Measurements from ENCODE around the gene STOML2.

Gene STOML2

GRCh38 chr9:35107297-35108290, 4.7 kb upstream of the STOML2 start:
- Histone ChIP-seq H3K9me3 (ENCODE audit: control insufficient read depth in 1 of 2, low read length in 2 of 2) (no peaks in the 10 kb centered on the region), H3K36me3 (ENCODE audit: control insufficient read depth in 1 of 2, insufficient read depth in 2 of 2, low read length in 2 of 2) (peaks cover 19 to 45% of the 10 kb centered on the region in 2 donors), H3K4me3 (ENCODE audit: low read depth in 1 of 2, low read length in 2 of 2) (no peak overlapping the region), H3K4me1 (ENCODE audit: control insufficient read depth in 1 of 2, insufficient read depth in 2 of 2, low read length in 2 of 2) (peaks cover 29 to 31% of the 10 kb centered on the region in 2 donors), H3K27me3 (ENCODE audit: control insufficient read depth in 1 of 2, insufficient read depth in 2 of 2, low read length in 2 of 2) (no peaks in the 10 kb centered on the region), H3K27ac (ENCODE audit: low read depth, low read length) (no peak overlapping the region), H3K9ac (ENCODE audit: low read depth in 1 of 2, low read length in 2 of 2) (no peak overlapping the region)

GRCh38 chr9:35106343-35106730, 3.4 kb upstream of the STOML2 start:
- H3K9me3 ChIP-seq (ENCODE audit: control insufficient read depth in 1 of 2, low read length in 2 of 2), result no peaks in the 10 kb centered on the region
- no peak overlapping the region for H3K9ac ChIP-seq (ENCODE audit: low read depth in 1 of 2, low read length in 2 of 2)
- H3K27ac ChIP-seq (ENCODE audit: low read depth, low read length), result no peak overlapping the region
- no peaks in the 10 kb centered on the region for H3K27me3 ChIP-seq (ENCODE audit: control insufficient read depth in 1 of 2, insufficient read depth in 2 of 2, low read length in 2 of 2)
- peaks cover 29 to 32% of the 10 kb centered on the region in 2 donors for H3K4me1 ChIP-seq (ENCODE audit: control insufficient read depth in 1 of 2, insufficient read depth in 2 of 2, low read length in 2 of 2)
- peaks cover 19 to 48% of the 10 kb centered on the region in 2 donors for H3K36me3 ChIP-seq (ENCODE audit: control insufficient read depth in 1 of 2, insufficient read depth in 2 of 2, low read length in 2 of 2)
- H3K4me3 ChIP-seq (ENCODE audit: low read depth in 1 of 2, low read length in 2 of 2), result no peak overlapping the region

GRCh38 chr9:35105571-35106342, 2.8 kb upstream of the STOML2 start:
- no peaks in the 10 kb centered on the region for H3K27me3 ChIP-seq (ENCODE audit: control insufficient read depth in 1 of 2, insufficient read depth in 2 of 2, low read length in 2 of 2)
- no peaks in the 10 kb centered on the region for H3K9me3 ChIP-seq (ENCODE audit: control insufficient read depth in 1 of 2, low read length in 2 of 2)
- no peak overlapping the region for H3K4me3 ChIP-seq (ENCODE audit: low read depth in 1 of 2, low read length in 2 of 2)
- H3K4me1 ChIP-seq (ENCODE audit: control insufficient read depth in 1 of 2, insufficient read depth in 2 of 2, low read length in 2 of 2), result peaks cover 28% of the 10 kb centered on the region in 2 donors
- H3K9ac ChIP-seq (ENCODE audit: low read depth in 1 of 2, low read length in 2 of 2), result no peak overlapping the region
- H3K27ac ChIP-seq (ENCODE audit: low read depth, low read length), result no peak overlapping the region
- peaks cover 21 to 54% of the 10 kb centered on the region in 2 donors for H3K36me3 ChIP-seq (ENCODE audit: control insufficient read depth in 1 of 2, insufficient read depth in 2 of 2, low read length in 2 of 2)

GRCh38 chr9:35105126-35105525, 2.2 kb upstream of the STOML2 start:
- Histone ChIP-seq H3K4me3 (ENCODE audit: low read depth in 1 of 2, low read length in 2 of 2) (no peak overlapping the region), H3K27ac (ENCODE audit: low read depth, low read length) (no peak overlapping the region), H3K9ac (ENCODE audit: low read depth in 1 of 2, low read length in 2 of 2) (no peak overlapping the region), H3K4me1 (ENCODE audit: control insufficient read depth in 1 of 2, insufficient read depth in 2 of 2, low read length in 2 of 2) (peaks cover 22% of the 10 kb centered on the region in 2 donors), H3K27me3 (ENCODE audit: control insufficient read depth in 1 of 2, insufficient read depth in 2 of 2, low read length in 2 of 2) (no peaks in the 10 kb centered on the region), H3K36me3 (ENCODE audit: control insufficient read depth in 1 of 2, insufficient read depth in 2 of 2, low read length in 2 of 2) (peaks cover 28 to 60% of the 10 kb centered on the region in 2 donors), H3K9me3 (ENCODE audit: control insufficient read depth in 1 of 2, low read length in 2 of 2) (no peaks in the 10 kb centered on the region)

GRCh38 chr9:35104586-35104985, 1.7 kb upstream of the STOML2 start:
- H3K27me3 ChIP-seq (ENCODE audit: control insufficient read depth in 1 of 2, insufficient read depth in 2 of 2, low read length in 2 of 2), result no peaks in the 10 kb centered on the region
- H3K4me3 ChIP-seq (ENCODE audit: low read depth in 1 of 2, low read length in 2 of 2), result no peak overlapping the region
- no peaks in the 10 kb centered on the region for H3K9me3 ChIP-seq (ENCODE audit: control insufficient read depth in 1 of 2, low read length in 2 of 2)
- no peak overlapping the region for H3K9ac ChIP-seq (ENCODE audit: low read depth in 1 of 2, low read length in 2 of 2)
- H3K36me3 ChIP-seq (ENCODE audit: control insufficient read depth in 1 of 2, insufficient read depth in 2 of 2, low read length in 2 of 2), result peaks cover 32 to 65% of the 10 kb centered on the region in 2 donors
- H3K27ac ChIP-seq (ENCODE audit: low read depth, low read length), result no peak overlapping the region
- H3K4me1 ChIP-seq (ENCODE audit: control insufficient read depth in 1 of 2, insufficient read depth in 2 of 2, low read length in 2 of 2), result peaks cover 18 to 21% of the 10 kb centered on the region in 2 donors

- Histone ChIP-seq H3K27me3 (ENCODE audit: control insufficient read depth in 1 of 2, insufficient read depth in 2 of 2, low read length in 2 of 2) (no peaks in the 10 kb centered on the region), H3K4me1 (ENCODE audit: control insufficient read depth in 1 of 2, insufficient read depth in 2 of 2, low read length in 2 of 2) (peaks cover 18 to 21% of the 10 kb centered on the region in 2 donors), H3K4me3 (ENCODE audit: low read depth in 1 of 2, low read length in 2 of 2) (peak overlapping the region; percentile 97 to 99), H3K9me3 (ENCODE audit: control insufficient read depth in 1 of 2, low read length in 2 of 2) (no peaks in the 10 kb centered on the region), H3K9ac (ENCODE audit: low read depth in 1 of 2, low read length in 2 of 2) (peak overlapping the region; percentile 90 to 99), H3K36me3 (ENCODE audit: control insufficient read depth in 1 of 2, insufficient read depth in 2 of 2, low read length in 2 of 2) (peaks cover 32 to 67% of the 10 kb centered on the region in 2 donors), H3K27ac (ENCODE audit: low read depth, low read length) (peak overlapping the region; percentile 53)
Observed at GRCh38 chr9:35103660-35104191, 795 bp upstream of the STOML2 start.

GRCh38 chr9:35102465-35102768, 514 bp downstream of the STOML2 start:
- Histone ChIP-seq H3K9me3 (ENCODE audit: control insufficient read depth in 1 of 2, low read length in 2 of 2) (no peaks in the 10 kb centered on the region), H3K27me3 (ENCODE audit: control insufficient read depth in 1 of 2, insufficient read depth in 2 of 2, low read length in 2 of 2) (no peaks in the 10 kb centered on the region), H3K9ac (ENCODE audit: low read depth in 1 of 2, low read length in 2 of 2) (peak overlapping the region; percentile 90 to 99), H3K27ac (ENCODE audit: low read depth, low read length) (peak overlapping the region; percentile 55), H3K36me3 (ENCODE audit: control insufficient read depth in 1 of 2, insufficient read depth in 2 of 2, low read length in 2 of 2) (peaks cover 24 to 55% of the 10 kb centered on the region in 2 donors), H3K4me3 (ENCODE audit: low read depth in 1 of 2, low read length in 2 of 2) (peak overlapping the region; percentile 97 to 99), H3K4me1 (ENCODE audit: control insufficient read depth in 1 of 2, insufficient read depth in 2 of 2, low read length in 2 of 2) (peaks cover 18 to 21% of the 10 kb centered on the region in 2 donors)

GRCh38 chr9:35097573-35097972, 5.4 kb downstream of the STOML2 start:
- H3K36me3 ChIP-seq (ENCODE audit: control insufficient read depth in 1 of 2, insufficient read depth in 2 of 2, low read length in 2 of 2), result peaks cover 13 to 40% of the 10 kb centered on the region in 2 donors
- H3K4me1 ChIP-seq (ENCODE audit: control insufficient read depth in 1 of 2, insufficient read depth in 2 of 2, low read length in 2 of 2), result peaks cover 22 to 24% of the 10 kb centered on the region in 2 donors
- H3K9me3 ChIP-seq (ENCODE audit: control insufficient read depth in 1 of 2, low read length in 2 of 2), result no peaks in the 10 kb centered on the region
- no peak overlapping the region for H3K9ac ChIP-seq (ENCODE audit: low read depth in 1 of 2, low read length in 2 of 2)
- H3K4me3 ChIP-seq (ENCODE audit: low read depth in 1 of 2, low read length in 2 of 2), result no peak overlapping the region
- no peak overlapping the region for H3K27ac ChIP-seq (ENCODE audit: low read depth, low read length)
- H3K27me3 ChIP-seq (ENCODE audit: control insufficient read depth in 1 of 2, insufficient read depth in 2 of 2, low read length in 2 of 2), result no peaks in the 10 kb centered on the region

- H3K27me3 ChIP-seq (ENCODE audit: control insufficient read depth in 1 of 2, insufficient read depth in 2 of 2, low read length in 2 of 2), result no peaks in the 10 kb centered on the region
- peak within 1 kb of the TSS; percentile 98 for H3K27ac ChIP-seq (ENCODE audit: low read depth, low read length)
- no peaks in the 10 kb centered on the region for H3K9me3 ChIP-seq (ENCODE audit: control insufficient read depth in 1 of 2, low read length in 2 of 2)
- H3K36me3 ChIP-seq (ENCODE audit: control insufficient read depth in 1 of 2, insufficient read depth in 2 of 2, low read length in 2 of 2), result peaks cover 14 to 50% of the 10 kb centered on the region in 2 donors
- peak within 1 kb of the TSS; percentile 95 to 97 for H3K9ac ChIP-seq (ENCODE audit: low read depth in 1 of 2, low read length in 2 of 2)
- peaks cover 11 to 12% of the 10 kb centered on the region in 2 donors for H3K4me1 ChIP-seq (ENCODE audit: control insufficient read depth in 1 of 2, insufficient read depth in 2 of 2, low read length in 2 of 2)
- peak within 1 kb of the TSS; percentile 85 to 95 for H3K4me3 ChIP-seq (ENCODE audit: low read depth in 1 of 2, low read length in 2 of 2)
Observed at GRCh38 chr9:35096035-35096849, 6.7 kb downstream of the STOML2 start, which contains the start of gene PIGO. Gene PIGO, minus strand, starts transcription at chr9:35096591. Its CDS starts 1,026 bp downstream, at chr9:35095565.
